Pancreas (tissue), 10 donors: ENCODE measurements around the gene DTX2. TPM values are rescaled to one million over a fixed set of nuclear protein-coding genes. Genes with fewer than 3 reads are reported as not detected.
"Not testable (repeated sequence)": the region's sequence is repeated elsewhere in the genome, so short reads cannot be mapped to it uniquely, and the experiment has no call there.

Experiments
- ATAC-seq, 4 donors: fragments of 200-7000 bp; cut with Tn5 transposase; one replicate each; pipeline versions ENCODE4 v1.8.0 to v1.9.1; 2020; ENCODE audit warnings: mild to moderate bottlenecking in 4 of 4, moderate library complexity in 4 of 4
- DNase-seq, 6 donors: peaks; one replicate each; pipeline ENCODE4 v3.0.0-alpha.2; 2020
- FAIRE-seq: peaks from 2 replicates; lab custom pipeline; 2012; peaks lifted over from hg19 to GRCh38; lab: Jason Lieb, UNC
- H3K27ac ChIP-seq, 4 donors: fragments of 200-600 bp; sonication (generic); 1 replicate in 3 of 4; 2 replicates in 1 of 4; pipeline versions ENCODE4 v1.5.0 to v1.8.0; 2020
- H3K27me3 ChIP-seq, 4 donors: fragments of 200-600 bp; one replicate each; pipeline ENCODE4 v1.8.0; 2021
- H3K36me3 ChIP-seq, 3 donors: fragments of 200-600 bp; sonication (generic) in 1 of 3; one replicate each; pipeline versions ENCODE4 v1.5.0 to v1.8.0; 2020 to 2021
- H3K4me1 ChIP-seq, 3 donors: fragments of 200-600 bp; one replicate each; pipeline ENCODE4 v1.8.0; 2021
- H3K4me3 ChIP-seq, 4 donors: fragments of 200-600 bp; sonication (generic) in 2 of 4; one replicate each; pipeline versions ENCODE4 v1.5.0 to v1.8.0; 2020 to 2021
- H3K9me3 ChIP-seq, 4 donors: fragments of 200-600 bp; one replicate each; pipeline ENCODE4 v1.8.0; 2021
- WGBS, 2 donors: extraction: QIAGEN DNeasy Blood & Tissue Kit; methylation state at CpG; one replicate each; pipeline ENCODE4 v1.1.7; 2013; 5-methylcytosine and 5-hydroxymethylcytosine counted together
- intact Hi-C, 3 donors: fragments of 100-400 bp; cut with DNase I; formaldehyde crosslinking; loops; one replicate each; pipeline versions ENCODE4 v1.11.1 to v1.14.2; 2022
- polyA plus RNA-seq, 2 donors: library from polyadenylated mRNA; stranded (reverse); fragments of 200-250 nt; gene quantifications; one replicate each; pipeline ENCODE4 v1.2.3, GENCODE V29; 2013
- total RNA-seq, 6 donors: library from RNA; stranded (reverse); fragmentation: NEBNext Ultra II Directional in 4 of 6; extraction: Animal tissue kit (Norgen Biotek cat#: 25700) in 4 of 6; gene quantifications; one replicate each; pipeline versions ENCODE4 v1.2.1 to v1.2.4, GENCODE V29; 2021 to 2023
- TF ChIP-seq, protein P1 (sequence below), 4 donors: fragments of 200-600 bp; sonication (generic) in 3 of 4; IDR thresholded peaks; one replicate each; pipeline versions ENCODE4 v1.5.0 to v1.8.0; 2021; ENCODE audit warnings: antibody characterized with exemption in 4 of 4
- donor health status: healthy with polysubstance abuse.
- donor health status: DM: no; HTN: no; CAD: no; lungs with moderate emphysema.
- donor health status: DM: no; HTN: no; CAD: no.
- donor health status: control.
- donor health status: control.
- donor health status: Bipolar disorder and iron deficiency.
- donor health status: DM: yes; HTN: yes; CAD: no.
- donor health status: DM: no; HTN: no; CAD: no.
- donor health status: DM: no; HTN: no; CAD: no.
- donor health status: DM: yes; HTN: yes; CAD: no.

DTX2 gene
- total and polyA plus RNA-seq, 8 donors = 11.5 to 52.4 (median 16.5) TPM

DNA sequence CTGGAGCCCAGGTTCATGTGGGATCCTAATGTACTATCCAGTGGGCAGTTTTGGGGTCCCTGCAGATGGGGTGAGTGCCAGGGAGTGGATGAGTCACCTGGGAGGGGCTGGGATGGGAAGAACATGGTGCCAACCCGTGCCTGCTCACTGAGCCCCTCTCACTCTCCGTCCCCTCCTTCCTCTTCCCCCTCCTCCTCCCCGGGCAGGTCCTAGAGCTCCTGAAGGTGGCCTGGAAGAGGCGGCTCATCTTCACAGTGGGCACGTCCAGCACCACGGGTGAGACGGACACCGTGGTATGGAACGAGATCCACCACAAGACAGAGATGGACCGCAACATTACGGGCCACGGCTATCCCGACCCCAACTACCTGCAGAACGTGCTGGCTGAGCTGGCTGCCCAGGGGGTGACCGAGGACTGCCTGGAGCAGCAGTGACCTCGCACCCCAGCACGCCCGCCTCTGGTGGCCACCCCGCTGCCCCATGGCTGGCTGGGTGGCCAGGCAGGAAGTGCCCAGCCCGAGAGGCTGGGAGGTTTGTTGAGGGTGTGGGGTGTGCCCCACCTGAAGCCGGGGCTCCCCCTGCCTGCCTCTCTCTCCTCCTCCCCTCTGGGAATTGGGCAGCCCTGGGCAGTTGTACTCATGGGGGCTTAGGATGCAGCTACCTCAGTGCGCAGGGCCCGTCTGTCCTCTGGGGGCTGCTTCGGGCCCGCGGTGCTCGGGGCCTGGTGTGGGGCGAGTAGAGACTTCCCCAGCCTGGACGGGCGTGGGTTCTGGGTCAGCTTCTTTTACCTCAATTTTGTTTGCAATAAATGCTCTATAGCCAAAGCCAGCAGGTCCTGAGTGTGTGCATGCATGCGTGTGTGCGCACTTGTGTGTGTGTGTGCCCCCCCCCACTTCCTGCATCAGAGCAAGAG lies 43.9 kb downstream of the DTX2 start:
- 94 to 96% methylated on average over 31 to 32 of the region's 32 CpGs for WGBS, 2 donors
- H3K4me3 ChIP-seq = no peak overlapping the region
- no peaks in the 10 kb centered on the region for H3K27me3 ChIP-seq
- ATAC-seq (no peak), FAIRE-seq (no peak), DNase-seq (peak in 1 of 6 donors; percentile 53)
- TF ChIP-seq, protein P1, sequence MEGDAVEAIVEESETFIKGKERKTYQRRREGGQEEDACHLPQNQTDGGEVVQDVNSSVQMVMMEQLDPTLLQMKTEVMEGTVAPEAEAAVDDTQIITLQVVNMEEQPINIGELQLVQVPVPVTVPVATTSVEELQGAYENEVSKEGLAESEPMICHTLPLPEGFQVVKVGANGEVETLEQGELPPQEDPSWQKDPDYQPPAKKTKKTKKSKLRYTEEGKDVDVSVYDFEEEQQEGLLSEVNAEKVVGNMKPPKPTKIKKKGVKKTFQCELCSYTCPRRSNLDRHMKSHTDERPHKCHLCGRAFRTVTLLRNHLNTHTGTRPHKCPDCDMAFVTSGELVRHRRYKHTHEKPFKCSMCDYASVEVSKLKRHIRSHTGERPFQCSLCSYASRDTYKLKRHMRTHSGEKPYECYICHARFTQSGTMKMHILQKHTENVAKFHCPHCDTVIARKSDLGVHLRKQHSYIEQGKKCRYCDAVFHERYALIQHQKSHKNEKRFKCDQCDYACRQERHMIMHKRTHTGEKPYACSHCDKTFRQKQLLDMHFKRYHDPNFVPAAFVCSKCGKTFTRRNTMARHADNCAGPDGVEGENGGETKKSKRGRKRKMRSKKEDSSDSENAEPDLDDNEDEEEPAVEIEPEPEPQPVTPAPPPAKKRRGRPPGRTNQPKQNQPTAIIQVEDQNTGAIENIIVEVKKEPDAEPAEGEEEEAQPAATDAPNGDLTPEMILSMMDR (IDR thresholded peaks at IDR 0.05) = no peak
- intact Hi-C loops = loop anchor here in 1 of 3 donors (5.0 kb wide), 1 partner anchor 492 kb away; no protein-coding TSS in a partner anchor
- no peaks in the 10 kb centered on the region for H3K9me3 ChIP-seq
- no peak overlapping the region for H3K27ac ChIP-seq
- H3K4me1 ChIP-seq = no peaks in the 10 kb centered on the region
- H3K36me3 ChIP-seq = peaks cover 0 to 8% (median 0%) of the 10 kb centered on the region in 3 donors

DNA sequence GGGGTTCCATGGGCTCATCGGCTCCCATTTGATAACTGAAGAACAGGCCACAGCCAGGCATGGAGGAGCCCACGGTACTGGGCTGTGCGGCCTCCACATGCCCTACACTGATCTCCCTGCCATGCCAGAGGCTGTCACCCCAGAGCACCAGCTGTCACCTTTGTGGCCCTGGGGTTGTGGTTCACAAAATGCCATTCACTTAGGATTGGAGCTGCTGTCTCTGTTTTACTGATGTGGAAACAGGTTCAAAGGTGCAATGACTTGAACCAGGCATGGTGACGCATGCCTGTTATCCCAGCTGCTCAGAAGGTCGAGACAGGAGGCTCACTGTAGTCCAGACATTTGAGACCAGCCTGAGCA lies 44.6 kb downstream of the DTX2 start:
- Histone ChIP-seq H3K36me3 (peaks cover 0 to 8% (median 0%) of the 10 kb centered on the region in 3 donors), H3K9me3 (no peaks in the 10 kb centered on the region), H3K4me1 (no peaks in the 10 kb centered on the region), H3K27ac (no peak overlapping the region), H3K27me3 (no peaks in the 10 kb centered on the region), H3K4me3 (no peak overlapping the region)
- TF ChIP-seq, protein P1 (IDR thresholded peaks at IDR 0.05) = no peak
- WGBS, 2 donors = 85% methylated on average over 5 of the region's 5 CpGs
- FAIRE-seq = no peak
- intact Hi-C loops = loop anchor here in 1 of 3 donors (5.0 kb wide), 1 partner anchor 491 kb away; no protein-coding TSS in a partner anchor
- DNase-seq = peak in 1 of 6 donors; percentile 29
- ATAC-seq = no peak

DNA sequence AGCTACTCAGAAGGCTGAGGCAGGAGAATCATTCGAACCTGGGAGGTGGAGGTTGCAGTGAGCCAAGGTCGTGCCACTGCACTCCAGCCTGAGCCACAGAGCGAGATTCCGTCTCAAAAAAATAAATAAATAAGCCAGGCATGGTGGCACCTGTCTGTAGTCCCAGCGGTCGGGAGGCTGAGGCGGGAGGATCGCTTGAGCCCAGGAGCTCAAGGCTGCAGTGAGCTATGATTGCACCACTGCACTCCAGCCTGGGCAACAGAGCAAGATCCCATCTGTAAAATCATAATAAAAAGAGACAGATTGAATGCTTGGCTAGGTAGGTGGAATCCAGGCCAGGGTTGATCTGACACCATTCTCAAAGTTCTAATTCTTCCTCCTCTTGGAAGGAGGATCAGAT lies 45.1 kb downstream of the DTX2 start:
- 91 to 92% methylated on average over 8 of the region's 8 CpGs for WGBS, 2 donors
- H3K9me3 ChIP-seq, H3K27me3 ChIP-seq, H3K4me3 ChIP-seq, H3K4me1 ChIP-seq, H3K36me3 ChIP-seq, ATAC-seq, FAIRE-seq, H3K27ac ChIP-seq, DNase-seq: not testable (repeated sequence)
- intact Hi-C loops = loop anchor here in 1 of 3 donors (5.0 kb wide), 1 partner anchor 491 kb away; no protein-coding TSS in a partner anchor

DNA sequence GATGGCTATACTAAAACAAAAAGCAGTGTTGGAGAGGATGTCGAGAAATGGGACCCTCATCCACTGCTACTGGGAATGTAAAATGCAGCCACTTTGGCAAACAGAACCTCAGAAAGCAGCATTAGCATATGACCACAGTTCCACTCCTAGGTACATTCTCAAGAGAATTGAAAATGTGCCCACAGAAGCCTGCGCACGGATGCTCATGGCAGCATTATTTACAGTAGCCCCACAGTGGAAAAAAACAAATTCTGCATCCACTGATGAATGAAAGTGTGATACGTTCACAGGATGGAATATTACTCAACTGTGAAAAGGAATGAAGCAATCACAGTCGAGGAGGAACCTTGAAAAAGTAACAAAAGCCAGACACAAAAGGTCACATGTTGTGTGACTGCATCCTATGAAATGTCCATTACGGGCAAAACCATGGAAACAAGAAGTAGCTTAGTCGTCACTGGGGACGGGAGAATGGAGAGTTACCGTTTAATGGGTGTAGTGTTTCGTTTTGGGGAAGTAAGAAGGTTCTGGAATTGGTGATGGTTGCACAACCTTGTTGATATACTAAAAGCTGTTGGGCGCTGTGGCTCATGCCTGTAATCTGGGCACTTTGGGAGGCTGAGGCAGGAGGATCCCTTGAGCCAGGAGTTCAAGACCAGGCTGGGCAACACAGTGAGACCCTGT lies 46.4 kb downstream of the DTX2 start:
- TF ChIP-seq, protein P1 (IDR thresholded peaks at IDR 0.05) = no peak
- Histone ChIP-seq H3K36me3 (peaks cover 0 to 3% (median 0%) of the 10 kb centered on the region in 3 donors), H3K4me3 (no peak overlapping the region), H3K4me1 (no peaks in the 10 kb centered on the region), H3K9me3 (no peaks in the 10 kb centered on the region), H3K27me3 (no peaks in the 10 kb centered on the region), H3K27ac (no peak overlapping the region)
- DNase-seq = no peak
- intact Hi-C loops = loop anchor here in 1 of 3 donors (5.0 kb wide), 1 partner anchor 489 kb away; no protein-coding TSS in a partner anchor
- no peak for FAIRE-seq
- peak in 1 of 4 donors; percentile 22 for ATAC-seq
- 85 to 86% methylated on average over 11 of the region's 11 CpGs for WGBS, 2 donors
